Activated CD4-positive, alpha-beta T cell treated with anti-CD3 and anti-CD28 coated beads for 36 hours (primary cell): ENCODE measurements around the gene AP1M2. TPM values are rescaled to one million over a fixed set of nuclear protein-coding genes. Genes with fewer than 3 reads are reported as not detected.
"Not testable (repeated sequence)": the region's sequence is repeated elsewhere in the genome, so short reads cannot be mapped to it uniquely, and the experiment has no call there.

Experiments used
- ATAC-seq: fragments of 200-7000 bp; cut with Tn5 transposase; one replicate; pipeline ENCODE4 v1.10.0; 2021; ENCODE audit warnings: mild to moderate bottlenecking, moderate library complexity
- CTCF ChIA-PET: fragments of 350-600 bp; sonication (Branson Sonifier 250); formaldehyde crosslinking; loops from one replicate; lab custom pipeline; 2021; ENCODE audit warnings: antibody characterized with exemption; lab: Charles Lee
- POLR2A ChIA-PET: fragments of 350-600 bp; sonication (Branson Sonifier 250); formaldehyde crosslinking; loops from one replicate; lab custom pipeline; 2021; ENCODE audit warnings: antibody characterized with exemption, inconsistent platforms; lab: Charles Lee
- DNase-seq: peaks from one replicate; pipeline ENCODE4 v3.0.0-alpha.2; 2020
- H3K27ac Mint-ChIP-seq: one replicate; pipeline ENCODE4 v1.8.0; 2021; ENCODE audit warnings: mixed read lengths
- H3K27me3 Mint-ChIP-seq: one replicate; pipeline ENCODE4 v1.8.0; 2021; ENCODE audit warnings: mixed read lengths
- H3K36me3 Mint-ChIP-seq: one replicate; pipeline ENCODE4 v1.8.0; 2021; ENCODE audit warnings: low read depth, mixed read lengths
- H3K4me1 Mint-ChIP-seq: one replicate; pipeline ENCODE4 v1.8.0; 2021; ENCODE audit warnings: mixed read lengths
- H3K4me3 Mint-ChIP-seq: one replicate; pipeline ENCODE4 v1.8.0; 2021; ENCODE audit warnings: mild to moderate bottlenecking, moderate library complexity, mixed read lengths
- H3K9me3 Mint-ChIP-seq: one replicate; pipeline ENCODE4 v1.8.0; 2021; ENCODE audit warnings: low read depth, mixed read lengths
- intact Hi-C, 2 experiments: fragments of 100-400 bp; cut with DNase I in 1 of 2; cut with micrococcal nuclease in 1 of 2; formaldehyde crosslinking; loops; one replicate each; pipeline versions ENCODE4 v1.14.2 to v1.15.1; 2022 to 2024; cut with DNase I, micrococcal nuclease
- total RNA-seq, 2 experiments: library from RNA; stranded (reverse); gene quantifications; one replicate each; pipeline ENCODE4 v1.2.3, GENCODE V29; 2021

The AP1M2 gene
- total RNA-seq, 2 experiments from 2014 or later = not detected

GRCh38 chr19:10543059-10543419 is 44.1 kb downstream of the AP1M2 start:
- CTCF ChIA-PET = interaction anchor here (1.1 to 2.2 kb wide), 4 partner anchors 9 to 101 kb away, joined by 3 to 6 read pairs (median 5); no protein-coding TSS in a partner anchor
- H3K27ac Mint-ChIP-seq = peak overlapping the region; percentile 47
- H3K4me3 Mint-ChIP-seq = peak overlapping the region; percentile 72
- no peak for ATAC-seq
- intact Hi-C loops = loop anchor here (1.0 to 2.0 kb wide), 9 partner anchors 23 to 210 kb away; partner anchors contain the start of genes KRI1 (in 2 of the 2), CDC37 (in 1 of the 2), ILF3 (in 1 of the 2) and RAVER1 (in 1 of the 2)
- no peak for DNase-seq
- H3K36me3 Mint-ChIP-seq = peaks cover 2% of the 10 kb centered on the region
- no peaks in the 10 kb centered on the region for H3K9me3 Mint-ChIP-seq
- H3K4me1 Mint-ChIP-seq = peaks cover 14% of the 10 kb centered on the region
- POLR2A ChIA-PET = interaction anchor here (0.6 kb wide), 1 partner anchor 113 kb away, joined by 4 read pairs; no protein-coding TSS in a partner anchor
- peaks cover 11% of the 10 kb centered on the region for H3K27me3 Mint-ChIP-seq

GRCh38 chr19:10539016-10539415 is 48.1 kb downstream of the AP1M2 start:
- CTCF ChIA-PET = interaction anchor here (0.8 to 1.1 kb wide), 2 partner anchors 15 to 42 kb away, joined by 3 to 5 read pairs; no protein-coding TSS in a partner anchor
- H3K4me3 Mint-ChIP-seq, H3K27ac Mint-ChIP-seq, POLR2A ChIA-PET, H3K4me1 Mint-ChIP-seq, intact Hi-C loops, DNase-seq, H3K9me3 Mint-ChIP-seq, H3K36me3 Mint-ChIP-seq, ATAC-seq: not testable (repeated sequence)
- H3K27me3 Mint-ChIP-seq = peaks cover 11% of the 10 kb centered on the region

GRCh38 chr19:10538204-10538983 is 48.7 kb downstream of the AP1M2 start:
- ChIA-PET CTCF (interaction anchor here (0.7 to 1.1 kb wide), 3 partner anchors 9 to 110 kb away, joined by 3 to 5 read pairs (median 4); no protein-coding TSS in a partner anchor), POLR2A (no interaction called here)
- no peaks in the 10 kb centered on the region for H3K9me3 Mint-ChIP-seq
- no peaks in the 10 kb centered on the region for H3K36me3 Mint-ChIP-seq
- no peak overlapping the region for H3K4me3 Mint-ChIP-seq
- intact Hi-C loops = no loop called here
- H3K4me1 Mint-ChIP-seq = peaks cover 3% of the 10 kb centered on the region
- H3K27me3 Mint-ChIP-seq = peaks cover 11% of the 10 kb centered on the region
- ATAC-seq (no peak), DNase-seq (no peak)
- no peak overlapping the region for H3K27ac Mint-ChIP-seq

GRCh38 chr19:10537668-10538067 is 49.4 kb downstream of the AP1M2 start:
- Mint-ChIP-seq H3K27ac (no peak overlapping the region), H3K27me3 (peaks cover 11% of the 10 kb centered on the region), H3K4me1 (no peaks in the 10 kb centered on the region), H3K36me3 (no peaks in the 10 kb centered on the region), H3K9me3 (no peaks in the 10 kb centered on the region), H3K4me3 (no peak overlapping the region)
- intact Hi-C loops = no loop called here
- ChIA-PET CTCF (interaction anchor here (0.6 to 0.8 kb wide), 3 partner anchors 8 to 720 kb away, joined by 3 to 4 read pairs (median 3); no protein-coding TSS in a partner anchor), POLR2A (interaction anchor here (0.6 kb wide), 1 partner anchor 95 kb away, joined by 8 read pairs; no protein-coding TSS in a partner anchor)
- no peak for DNase-seq
- no peak for ATAC-seq

- H3K27ac Mint-ChIP-seq = no peak overlapping the region
- peaks cover 11% of the 10 kb centered on the region for H3K27me3 Mint-ChIP-seq
- CTCF ChIA-PET = interaction anchor here (0.7 to 1.4 kb wide), 6 partner anchors 10 to 147 kb away, joined by 3 to 5 read pairs (median 3); no protein-coding TSS in a partner anchor
- POLR2A ChIA-PET = interaction anchor here (0.7 to 1.1 kb wide), 2 partner anchors 20 to 128 kb away, joined by 3 to 5 read pairs; no protein-coding TSS in a partner anchor
- H3K9me3 Mint-ChIP-seq = peaks cover 3% of the 10 kb centered on the region
- ATAC-seq (no peak), DNase-seq (no peak)
- no peaks in the 10 kb centered on the region for H3K36me3 Mint-ChIP-seq
- H3K4me1 Mint-ChIP-seq = no peaks in the 10 kb centered on the region
- H3K4me3 Mint-ChIP-seq = no peak overlapping the region
- intact Hi-C loops = no loop called here
Observed at GRCh38 chr19:10535613-10536012, 51.5 kb downstream of the AP1M2 start.

- CTCF ChIA-PET = interaction anchor here (0.7 to 1.5 kb wide), 5 partner anchors 23 to 168 kb away, joined by 3 to 4 read pairs (median 3); partner anchors contain the start of gene QTRT1
- no peak for DNase-seq
- H3K9me3 Mint-ChIP-seq = peaks cover 3% of the 10 kb centered on the region
- no peaks in the 10 kb centered on the region for H3K36me3 Mint-ChIP-seq
- H3K4me1 Mint-ChIP-seq = no peaks in the 10 kb centered on the region
- POLR2A ChIA-PET = interaction anchor here (0.7 kb wide), 1 partner anchor 23 kb away, joined by 5 read pairs; no protein-coding TSS in a partner anchor
- no peak for ATAC-seq
- H3K4me3 Mint-ChIP-seq = no peak overlapping the region
- intact Hi-C loops = no loop called here
- H3K27ac Mint-ChIP-seq = no peak overlapping the region
- H3K27me3 Mint-ChIP-seq = peaks cover 5% of the 10 kb centered on the region
Observed at GRCh38 chr19:10533646-10534386, 53.3 kb downstream of the AP1M2 start.

GRCh38 chr19:10532457-10532856 is 54.7 kb downstream of the AP1M2 start:
- H3K9me3 Mint-ChIP-seq = peaks cover 3% of the 10 kb centered on the region
- intact Hi-C loops = no loop called here
- ChIA-PET CTCF (no interaction called here), POLR2A (no interaction called here)
- no peak overlapping the region for H3K4me3 Mint-ChIP-seq
- ATAC-seq = no peak
- no peak for DNase-seq
- H3K4me1 Mint-ChIP-seq = no peaks in the 10 kb centered on the region
- no peaks in the 10 kb centered on the region for H3K27me3 Mint-ChIP-seq
- H3K36me3 Mint-ChIP-seq = no peaks in the 10 kb centered on the region
- H3K27ac Mint-ChIP-seq = no peak overlapping the region

- H3K4me1 Mint-ChIP-seq, intact Hi-C loops, ATAC-seq: not testable (repeated sequence)
Observed at GRCh38 chr19:10526887-10527286, 60.2 kb downstream of the AP1M2 start.

GRCh38 chr19:10525636-10526035 is 61.5 kb downstream of the AP1M2 start:
- POLR2A ChIA-PET = no interaction called here
- CTCF ChIA-PET = interaction anchor here (0.7 to 1.3 kb wide), 3 partner anchors 10 to 944 kb away, joined by 3 read pairs; no protein-coding TSS in a partner anchor
- Mint-ChIP-seq H3K4me1 (no peaks in the 10 kb centered on the region), H3K9me3 (no peaks in the 10 kb centered on the region), H3K27ac (no peak overlapping the region), H3K4me3 (no peak overlapping the region), H3K36me3 (no peaks in the 10 kb centered on the region), H3K27me3 (no peaks in the 10 kb centered on the region)
- no peak for ATAC-seq
- intact Hi-C loops = no loop called here
- DNase-seq = no peak

More at GRCh38 chr19:10526887-10527286, 60.2 kb downstream of the AP1M2 start:
- H3K27ac Mint-ChIP-seq, H3K9me3 Mint-ChIP-seq, DNase-seq, POLR2A ChIA-PET, CTCF ChIA-PET, H3K27me3 Mint-ChIP-seq, H3K4me3 Mint-ChIP-seq, H3K36me3 Mint-ChIP-seq: not testable (repeated sequence)

GRCh38 chr19:10523135-10523636 is 63.9 kb downstream of the AP1M2 start:
- ATAC-seq = no peak
- Mint-ChIP-seq H3K36me3 (no peaks in the 10 kb centered on the region), H3K27ac (no peak overlapping the region), H3K9me3 (no peaks in the 10 kb centered on the region), H3K27me3 (peaks cover 16% of the 10 kb centered on the region), H3K4me3 (no peak overlapping the region), H3K4me1 (peaks cover 13% of the 10 kb centered on the region)
- ChIA-PET CTCF (interaction anchor here (0.8 to 1.3 kb wide), 5 partner anchors 13 to 180 kb away, joined by 3 to 4 read pairs (median 3); no protein-coding TSS in a partner anchor), POLR2A (interaction anchor here (0.6 kb wide), 1 partner anchor 49 kb away, joined by 3 read pairs; no protein-coding TSS in a partner anchor)
- intact Hi-C loops = no loop called here
- no peak for DNase-seq
